Endodermal cell (in vitro differentiated cells): ENCODE results near the gene PRTG. TPM values are rescaled to one million over a fixed set of nuclear protein-coding genes. Genes with fewer than 3 reads are reported as not detected.

Source experiments
- DNase-seq: peaks from one replicate; pipeline ENCODE4 v3.0.0-alpha.2; 2017
- H3K27ac ChIP-seq: 2 replicates; pipeline ENCODE4 v1.5.1; 2013; ENCODE audit warnings: mild to moderate bottlenecking, low read depth, low read length, moderate library complexity
- H3K27me3 ChIP-seq: 2 replicates; pipeline ENCODE4 v1.6.1; 2013; ENCODE audit warnings: mild to moderate bottlenecking, low read length, moderate library complexity; ENCODE audit not compliant: insufficient read depth, control insufficient read depth, poor library complexity, severe bottlenecking
- H3K36me3 ChIP-seq: 2 replicates; pipeline ENCODE4 v1.7.0; 2013; ENCODE audit warnings: mild to moderate bottlenecking, low read length, moderate library complexity; ENCODE audit not compliant: control insufficient read depth, insufficient read depth
- H3K4me1 ChIP-seq: one replicate; pipeline ENCODE4 v1.7.0; 2013; ENCODE audit warnings: low read length; ENCODE audit not compliant: control insufficient read depth, insufficient read depth
- H3K4me3 ChIP-seq: 2 replicates; pipeline ENCODE4 v1.5.1; 2013; ENCODE audit warnings: mild to moderate bottlenecking, low read length, moderate library complexity
- H3K9ac ChIP-seq: 2 replicates; pipeline ENCODE4 v1.6.1; 2013; ENCODE audit warnings: mild to moderate bottlenecking, low read length, moderate library complexity; ENCODE audit not compliant: poor library complexity, severe bottlenecking; ENCODE audit errors: extremely low read depth
- H3K9me3 ChIP-seq: 2 replicates; pipeline ENCODE4 v1.6.1; 2013; ENCODE audit warnings: mild to moderate bottlenecking, low read length, moderate library complexity; ENCODE audit not compliant: control insufficient read depth
- H3K27ac Mint-ChIP-seq: 2 replicates; pipeline ENCODE4 v1.8.0; 2020; ENCODE audit warnings: mixed read lengths
- H3K27me3 Mint-ChIP-seq: 2 replicates; pipeline ENCODE4 v1.8.0; 2021; ENCODE audit warnings: mild to moderate bottlenecking, mixed read lengths; ENCODE audit not compliant: insufficient read depth
- H3K36me3 Mint-ChIP-seq: 2 replicates; pipeline ENCODE4 v1.8.0; 2020; ENCODE audit warnings: low read depth, mixed read lengths
- H3K4me1 Mint-ChIP-seq: 2 replicates; pipeline ENCODE4 v1.8.0; 2020; ENCODE audit warnings: mixed read lengths
- H3K4me3 Mint-ChIP-seq: 2 replicates; pipeline ENCODE4 v1.8.0; 2020; ENCODE audit warnings: mild to moderate bottlenecking, moderate library complexity, mixed read lengths
- H3K9me3 Mint-ChIP-seq: 2 replicates; pipeline ENCODE4 v1.8.0; 2020; ENCODE audit warnings: mild to moderate bottlenecking, mixed read lengths
- CTCF ChIP-seq: fragments of 200-600 bp; sonication (generic); conservative IDR thresholded peaks from 2 replicates; pipeline ENCODE4 v1.5.0; 2021; ENCODE audit warnings: antibody characterized with exemption, mild to moderate bottlenecking
- WGBS, 2 experiments: methylation state at CpG; one replicate each; pipeline versions ENCODE4 v1.1.5 to v1.1.7; 2013; ENCODE audit warnings: missing lambda C conversion rate in 2 of 2, mixed read lengths in 1 of 2; ENCODE audit not compliant: insufficient coverage in 1 of 2, insufficient read length in 1 of 2; 5-methylcytosine and 5-hydroxymethylcytosine counted together
- total RNA-seq, 2 donors: library from RNA; stranded (reverse); fragmentation: NEBNext Ultra II Directional in 1 of 2; extraction: Animal tissue kit (Norgen Biotek cat#: 25700) in 1 of 2; gene quantifications; 2 replicates in 1 of 2; 3 replicates in 1 of 2; pipeline ENCODE4 v1.2.1, GENCODE V29; 2021

The PRTG gene
- total RNA-seq, 2 donors from 2014 or later: 32.6 to 51.5 TPM

- DNase-seq: no peak
- Histone ChIP-seq H3K36me3 (no peaks in the 10 kb centered on the region), H3K27ac (no peak overlapping the region), H3K4me3 (no peak overlapping the region), H3K9me3 (no peaks in the 10 kb centered on the region), H3K9ac (no peak overlapping the region), H3K4me1 (no peaks in the 10 kb centered on the region), H3K27me3 (peaks cover 90% of the 10 kb centered on the region)
- peaks cover 6% of the 10 kb centered on the region for H3K4me1 Mint-ChIP-seq
- WGBS, 2 experiments: 97% methylated on average over 5 to 6 of the region's 6 CpGs
- no peaks in the 10 kb centered on the region for H3K36me3 Mint-ChIP-seq
- H3K4me3 Mint-ChIP-seq: no peak overlapping the region
- peaks cover 83% of the 10 kb centered on the region for H3K27me3 Mint-ChIP-seq
- TF ChIP-seq CTCF: no peak
- H3K9me3 Mint-ChIP-seq: no peaks in the 10 kb centered on the region
- H3K27ac Mint-ChIP-seq: no peak overlapping the region
Measured at GRCh38 chr15:55700876-55701275, 42.1 kb downstream of the PRTG start.

- Mint-ChIP-seq H3K27me3 (peaks cover 75% of the 10 kb centered on the region), H3K27ac (no peak overlapping the region), H3K9me3 (no peaks in the 10 kb centered on the region), H3K4me3 (no peak overlapping the region), H3K36me3 (no peaks in the 10 kb centered on the region), H3K4me1 (peaks cover 6% of the 10 kb centered on the region)
- no peaks in the 10 kb centered on the region for H3K36me3 ChIP-seq
- H3K4me3 ChIP-seq: no peak overlapping the region
- WGBS, 2 experiments: 90 to 100% methylated on average over 1 to 3 of the region's 4 CpGs
- no peak for TF ChIP-seq CTCF
- no peaks in the 10 kb centered on the region for H3K4me1 ChIP-seq
- DNase-seq: no peak
- peaks cover 77% of the 10 kb centered on the region for H3K27me3 ChIP-seq
- no peak overlapping the region for H3K27ac ChIP-seq
- no peaks in the 10 kb centered on the region for H3K9me3 ChIP-seq
- no peak overlapping the region for H3K9ac ChIP-seq
Measured at GRCh38 chr15:55698653-55699052, 44.3 kb downstream of the PRTG start.

GRCh38 chr15:55696221-55696620, 46.7 kb downstream of the PRTG start:
- Histone ChIP-seq H3K4me3 (no peak overlapping the region), H3K27ac (no peak overlapping the region), H3K36me3 (no peaks in the 10 kb centered on the region), H3K4me1 (no peaks in the 10 kb centered on the region), H3K9me3 (no peaks in the 10 kb centered on the region), H3K9ac (no peak overlapping the region), H3K27me3 (peaks cover 67% of the 10 kb centered on the region)
- DNase-seq: no peak
- no peak for TF ChIP-seq CTCF
- Mint-ChIP-seq H3K9me3 (no peaks in the 10 kb centered on the region), H3K4me3 (no peak overlapping the region), H3K4me1 (peaks cover 5% of the 10 kb centered on the region), H3K36me3 (no peaks in the 10 kb centered on the region), H3K27me3 (peaks cover 70% of the 10 kb centered on the region), H3K27ac (no peak overlapping the region)
- 100% methylated on average over 1 to 3 of the region's 3 CpGs for WGBS, 2 experiments
